DMS79 (cell line): ENCODE results near the gene TMEM214.

ENCODE experiments used
- DNase-seq: peaks from one replicate; lab custom pipeline; 2025; lab: John Stamatoyannopoulos, UW

TMEM214 gene

GRCh38 chr2:27071277-27071989 lies 38.7 kb downstream of the TMEM214 start, which contains the start of gene OST4:
Gene OST4 (minus strand): TSS chr2:27071654.
- peak; percentile 81 for DNase-seq

GRCh38 chr2:27071990-27072830 lies 39.4 kb downstream of the TMEM214 start:
- no peak for DNase-seq

- DNase-seq = no peak
These were observed 40.2 kb downstream of the TMEM214 start for GRCh38 chr2:27072920-27073319.

GRCh38 chr2:27073782-27074181 lies 41.0 kb downstream of the TMEM214 start:
- no peak for DNase-seq

- DNase-seq = peak; percentile 10
These were observed 42.2 kb downstream of the TMEM214 start for GRCh38 chr2:27074738-27075565.

GRCh38 chr2:27075566-27075871 lies 42.8 kb downstream of the TMEM214 start:
- DNase-seq = peak; percentile 7

- DNase-seq = no peak
These were observed 43.6 kb downstream of the TMEM214 start for GRCh38 chr2:27076323-27076722.

GRCh38 chr2:27077231-27077630 lies 44.5 kb downstream of the TMEM214 start:
- no peak for DNase-seq

GRCh38 chr2:27078267-27079194 lies 45.8 kb downstream of the TMEM214 start, which contains the start of gene EMILIN1:
Gene EMILIN1 (plus strand): TSS chr2:27078615. CDS start chr2:27079066, 451 bp downstream.
- DNase-seq = no peak

GRCh38 chr2:27079233-27080139 lies 46.7 kb downstream of the TMEM214 start:
- DNase-seq = no peak

GRCh38 chr2:27080140-27080469 lies 47.3 kb downstream of the TMEM214 start:
- no peak for DNase-seq

- no peak for DNase-seq
These were observed 47.8 kb downstream of the TMEM214 start for GRCh38 chr2:27080603-27080936.

- no peak for DNase-seq
These were observed 49.4 kb downstream of the TMEM214 start for GRCh38 chr2:27081984-27082772.

GRCh38 chr2:27082773-27083409 lies 50.1 kb downstream of the TMEM214 start:
- DNase-seq = no peak

- no peak for DNase-seq
These were observed 50.9 kb downstream of the TMEM214 start for GRCh38 chr2:27083410-27084296.

GRCh38 chr2:27084297-27085061 lies 51.7 kb downstream of the TMEM214 start:
- DNase-seq = no peak

- no peak for DNase-seq
These were observed 52.4 kb downstream of the TMEM214 start for GRCh38 chr2:27085062-27085672.
